PFSK-1 (cell line): ENCODE measurements around the gene EDNRB.

Experiments used
- FOXP2 ChIP-seq: optimal IDR thresholded peaks from 2 replicates; pipeline ENCODE3; 2011; ENCODE audit warnings: borderline replicate concordance, control low read depth, inconsistent platforms; ENCODE audit not compliant: insufficient read depth; ENCODE audit errors: extremely low read length, extremely low read depth
- POLR2AphosphoS5 ChIP-seq: IDR thresholded peaks from 2 replicates; pipeline ENCODE4 v1.6.1; 2012; ENCODE audit warnings: low read depth, mild to moderate bottlenecking, control low read depth, low read length, moderate library complexity
- SIN3A ChIP-seq: IDR thresholded peaks from 2 replicates; pipeline ENCODE4 v1.6.1; 2012; ENCODE audit warnings: mild to moderate bottlenecking, low read length, moderate library complexity, borderline replicate concordance; ENCODE audit not compliant: insufficient read depth
- TAF1 ChIP-seq: IDR thresholded peaks from 2 replicates; pipeline ENCODE4 v1.6.1; 2012; ENCODE audit warnings: low read length, control low read depth, borderline replicate concordance; ENCODE audit not compliant: insufficient read depth
- TF ChIP-seq, protein P1 (sequence below), 2 experiments: IDR thresholded peaks; 2 replicates each; pipeline versions ENCODE4 v1.6.1 to v1.8.0; 2011 to 2012; ENCODE audit warnings: low read depth in 2 of 2, low read length in 2 of 2, control low read depth in 1 of 2, inconsistent platforms in 1 of 2, mild to moderate bottlenecking in 1 of 2, moderate library complexity in 1 of 2; ENCODE audit not compliant: insufficient read depth in 1 of 2

EDNRB gene

DNA sequence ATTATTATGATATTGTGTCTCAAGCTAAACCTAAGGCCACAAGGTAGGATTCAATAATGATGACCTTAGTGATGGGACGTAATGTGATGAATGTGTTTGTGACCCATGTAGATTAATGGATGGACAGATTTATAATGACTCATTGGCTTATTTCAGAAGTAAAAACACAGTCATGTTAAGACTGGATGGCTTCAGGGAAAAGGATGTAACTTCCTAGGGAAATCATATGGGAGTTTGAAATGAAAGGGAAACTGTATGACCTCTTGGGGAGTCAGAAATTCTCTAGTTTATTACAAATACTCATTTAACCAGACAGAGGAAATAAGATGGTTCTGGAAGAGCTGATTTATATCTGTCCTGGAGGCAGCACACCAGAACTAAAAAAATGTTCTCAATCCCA is 2.9 kb downstream of the EDNRB start:
- TF ChIP-seq TAF1 (no peak), SIN3A (no peak), POLR2AphosphoS5 (no peak), FOXP2 (no peak)
- TF ChIP-seq, protein P1, sequence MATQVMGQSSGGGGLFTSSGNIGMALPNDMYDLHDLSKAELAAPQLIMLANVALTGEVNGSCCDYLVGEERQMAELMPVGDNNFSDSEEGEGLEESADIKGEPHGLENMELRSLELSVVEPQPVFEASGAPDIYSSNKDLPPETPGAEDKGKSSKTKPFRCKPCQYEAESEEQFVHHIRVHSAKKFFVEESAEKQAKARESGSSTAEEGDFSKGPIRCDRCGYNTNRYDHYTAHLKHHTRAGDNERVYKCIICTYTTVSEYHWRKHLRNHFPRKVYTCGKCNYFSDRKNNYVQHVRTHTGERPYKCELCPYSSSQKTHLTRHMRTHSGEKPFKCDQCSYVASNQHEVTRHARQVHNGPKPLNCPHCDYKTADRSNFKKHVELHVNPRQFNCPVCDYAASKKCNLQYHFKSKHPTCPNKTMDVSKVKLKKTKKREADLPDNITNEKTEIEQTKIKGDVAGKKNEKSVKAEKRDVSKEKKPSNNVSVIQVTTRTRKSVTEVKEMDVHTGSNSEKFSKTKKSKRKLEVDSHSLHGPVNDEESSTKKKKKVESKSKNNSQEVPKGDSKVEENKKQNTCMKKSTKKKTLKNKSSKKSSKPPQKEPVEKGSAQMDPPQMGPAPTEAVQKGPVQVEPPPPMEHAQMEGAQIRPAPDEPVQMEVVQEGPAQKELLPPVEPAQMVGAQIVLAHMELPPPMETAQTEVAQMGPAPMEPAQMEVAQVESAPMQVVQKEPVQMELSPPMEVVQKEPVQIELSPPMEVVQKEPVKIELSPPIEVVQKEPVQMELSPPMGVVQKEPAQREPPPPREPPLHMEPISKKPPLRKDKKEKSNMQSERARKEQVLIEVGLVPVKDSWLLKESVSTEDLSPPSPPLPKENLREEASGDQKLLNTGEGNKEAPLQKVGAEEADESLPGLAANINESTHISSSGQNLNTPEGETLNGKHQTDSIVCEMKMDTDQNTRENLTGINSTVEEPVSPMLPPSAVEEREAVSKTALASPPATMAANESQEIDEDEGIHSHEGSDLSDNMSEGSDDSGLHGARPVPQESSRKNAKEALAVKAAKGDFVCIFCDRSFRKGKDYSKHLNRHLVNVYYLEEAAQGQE (IDR thresholded peaks at IDR 0.05; ENCODE audit: insufficient read depth in 1 of 2, low read depth in 2 of 2, low read length in 2 of 2) = no peak

DNA sequence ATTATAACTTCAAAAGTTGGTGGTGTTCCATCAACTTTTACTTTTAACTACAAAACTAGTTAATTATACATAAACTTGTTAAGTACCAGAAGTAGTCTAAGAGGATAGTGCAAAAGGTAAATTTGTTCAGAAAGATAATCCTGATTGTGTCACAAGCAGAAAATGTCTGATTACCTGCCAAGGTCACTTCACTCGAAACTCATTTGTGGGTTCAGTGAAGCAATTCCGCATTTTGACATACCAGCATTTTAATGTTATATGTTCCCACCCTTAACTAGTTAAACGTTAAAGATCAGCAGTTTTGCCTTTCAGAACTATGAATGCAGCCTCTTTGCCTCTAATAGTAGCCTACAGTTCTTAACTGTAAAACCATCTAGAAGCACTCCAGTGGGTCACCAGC is 5.6 kb downstream of the EDNRB start:
- no peak for TF ChIP-seq POLR2AphosphoS5
- TF ChIP-seq SIN3A = no peak
- TF ChIP-seq, protein P1 (IDR thresholded peaks at IDR 0.05; ENCODE audit: insufficient read depth in 1 of 2, low read depth in 2 of 2, low read length in 2 of 2) = no peak

DNA sequence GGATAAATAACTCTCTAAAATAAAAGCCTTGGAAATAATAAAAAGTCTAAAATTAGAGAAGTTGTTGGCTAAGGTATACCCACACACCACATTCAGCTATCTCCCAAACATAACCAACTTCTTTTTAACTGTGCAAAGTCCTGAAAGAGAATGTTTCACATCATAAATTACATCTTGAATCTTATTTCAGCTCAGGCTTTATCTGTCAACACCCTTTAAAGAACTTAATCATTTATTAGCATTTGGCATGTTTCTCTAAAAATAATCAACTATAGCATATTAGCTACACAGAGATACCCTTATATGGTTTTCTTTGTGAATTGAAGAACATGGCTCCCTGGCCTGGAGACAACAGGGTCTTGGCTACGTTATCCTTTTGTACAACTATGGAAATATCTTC is 6.9 kb downstream of the EDNRB start:
- TF ChIP-seq FOXP2 (no peak), SIN3A (no peak), TAF1 (no peak), POLR2AphosphoS5 (no peak)
- TF ChIP-seq, protein P1 (IDR thresholded peaks at IDR 0.05; ENCODE audit: insufficient read depth in 1 of 2, low read depth in 2 of 2, low read length in 2 of 2) = no peak

DNA sequence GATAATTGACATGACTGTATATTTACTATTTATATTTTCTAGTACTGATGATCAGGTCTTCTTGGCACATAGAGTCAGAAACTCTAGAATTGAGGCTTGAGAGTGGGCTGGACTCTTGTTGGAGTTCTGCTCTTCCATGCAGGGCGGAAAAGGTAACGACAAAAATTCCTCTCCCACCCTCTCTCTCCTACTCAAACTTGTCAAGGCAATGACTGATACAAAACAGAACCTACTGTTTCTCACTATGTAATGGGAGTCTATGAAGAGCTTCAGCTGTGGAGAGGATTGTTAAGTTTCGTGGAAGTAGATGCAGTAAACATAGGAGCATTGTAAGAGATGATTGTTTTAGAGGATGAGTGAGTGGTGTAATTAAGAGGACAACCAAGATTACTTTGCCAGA is 8.8 kb downstream of the EDNRB start:
- TF ChIP-seq FOXP2 (no peak), POLR2AphosphoS5 (no peak), SIN3A (no peak), TAF1 (no peak)
- TF ChIP-seq, protein P1 (IDR thresholded peaks at IDR 0.05; ENCODE audit: insufficient read depth in 1 of 2, low read depth in 2 of 2, low read length in 2 of 2) = no peak

DNA sequence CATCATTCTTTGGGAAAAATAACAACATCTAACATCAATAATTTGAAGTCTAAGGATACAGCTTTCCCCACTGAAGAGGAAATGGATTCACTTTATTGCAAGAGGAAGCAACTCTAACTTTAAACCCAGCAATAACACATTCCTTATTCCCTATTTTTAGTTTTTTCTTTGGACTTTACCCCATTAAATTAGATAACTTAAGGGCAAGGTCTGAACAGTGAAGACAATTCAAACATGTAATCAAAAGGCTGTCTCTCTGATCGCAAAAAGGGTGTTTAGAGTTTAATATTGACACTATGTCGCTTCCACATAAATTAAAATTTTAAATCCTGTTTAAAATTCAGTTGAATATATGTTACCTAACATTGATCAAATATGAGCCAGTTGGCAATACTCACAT is 10.1 kb downstream of the EDNRB start:
- TF ChIP-seq SIN3A (no peak), FOXP2 (no peak)
